OCI-M2 (cell line): ENCODE results near the gene CHRND.

Experiments used
- DNase-seq: peaks from one replicate; lab custom pipeline; 2025; ENCODE audit not compliant: unreplicated experiment; lab: John Stamatoyannopoulos, UW

Gene CHRND

GRCh38 chr2:232502911-232503808, 22.8 kb upstream of the CHRND start:
- no peak for DNase-seq

DNA sequence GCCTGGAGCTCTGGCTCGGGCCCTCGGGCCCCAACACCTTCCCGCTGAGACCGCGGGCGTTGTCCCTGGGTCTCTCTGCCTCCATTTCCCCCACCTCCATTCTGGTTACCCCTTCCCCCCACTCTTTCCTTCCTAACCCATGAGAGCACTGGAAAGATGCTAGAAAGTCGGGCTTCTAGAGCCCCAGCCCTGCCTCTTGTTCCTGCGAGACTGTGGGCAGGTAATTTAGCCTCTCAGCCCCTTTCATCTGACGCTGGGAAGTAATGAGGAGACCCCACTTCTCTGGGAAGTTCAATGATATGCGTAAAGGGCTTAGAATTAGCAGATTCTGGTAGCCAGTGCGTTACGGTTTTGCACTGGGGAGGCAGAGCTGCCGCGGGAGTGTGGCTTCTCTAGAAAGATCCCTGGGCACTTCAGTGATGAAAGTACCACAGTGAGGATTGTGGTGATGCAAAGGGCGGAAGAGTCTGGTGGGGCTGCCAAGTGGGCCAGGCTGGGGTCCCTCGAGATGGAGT, 22.1 kb upstream of the CHRND start:
- no peak for DNase-seq

DNA sequence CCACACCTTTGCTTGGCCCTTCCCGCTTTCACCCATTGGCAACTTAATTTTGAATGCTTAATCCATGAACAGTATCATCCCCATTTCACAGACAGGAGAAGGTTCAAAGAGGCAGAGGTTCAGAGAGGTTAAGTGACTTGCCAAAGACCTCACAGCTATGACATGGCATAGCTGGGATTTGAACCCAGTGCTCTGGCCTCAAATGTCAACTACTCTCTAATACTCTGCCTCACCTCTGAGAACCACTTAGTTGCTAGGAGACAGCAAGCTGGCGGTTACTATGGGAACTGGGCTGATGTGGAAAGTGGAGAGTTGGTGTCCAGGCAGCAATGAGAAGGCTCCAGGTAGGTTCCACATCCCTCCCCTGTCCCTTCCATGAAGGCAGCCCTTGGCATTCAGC, 21.5 kb upstream of the CHRND start:
- no peak for DNase-seq

DNA sequence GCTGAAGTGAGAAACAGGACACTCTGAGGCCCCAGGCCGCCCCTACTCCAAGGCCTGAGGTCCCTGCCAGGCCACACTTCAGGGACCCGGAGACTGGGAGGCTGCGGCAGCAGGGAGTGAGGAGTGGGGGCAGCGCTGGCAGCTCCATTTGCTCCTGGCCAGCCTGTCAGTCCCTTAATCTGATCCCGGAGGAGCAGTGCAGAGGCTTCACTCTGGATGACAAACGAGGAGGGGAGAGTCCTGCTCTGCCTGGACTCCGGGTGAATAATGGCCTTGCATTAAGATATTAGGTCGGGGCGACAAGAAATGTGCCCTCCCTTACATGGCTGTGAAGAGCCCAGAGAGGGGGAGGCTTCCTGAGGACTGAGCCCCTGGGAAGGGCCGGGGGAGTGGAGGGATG, 20.1 kb upstream of the CHRND start:
- DNase-seq = no peak

GRCh38 chr2:232506709-232507108, 19.3 kb upstream of the CHRND start:
- DNase-seq = no peak

DNA sequence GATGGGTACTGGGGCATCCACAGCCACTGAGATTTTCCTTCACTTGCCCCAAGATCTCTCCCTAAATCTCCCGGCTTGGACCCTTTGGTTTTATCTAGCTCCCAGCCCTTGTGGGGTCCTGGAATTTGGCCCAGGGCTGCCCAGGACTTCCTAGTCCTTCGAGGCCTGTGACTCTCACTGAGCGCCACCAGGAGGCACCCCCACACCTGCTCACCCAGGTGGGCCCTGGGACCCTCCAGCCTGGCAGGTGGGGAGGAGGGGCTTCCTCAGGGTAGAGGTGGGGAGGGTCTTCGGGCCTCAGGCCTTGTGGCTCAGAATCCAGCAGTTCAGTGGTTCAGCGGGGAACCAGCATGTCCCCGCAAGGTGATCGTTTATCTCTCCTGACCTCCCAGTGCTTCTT, 17.7 kb upstream of the CHRND start:
- no peak for DNase-seq

DNA sequence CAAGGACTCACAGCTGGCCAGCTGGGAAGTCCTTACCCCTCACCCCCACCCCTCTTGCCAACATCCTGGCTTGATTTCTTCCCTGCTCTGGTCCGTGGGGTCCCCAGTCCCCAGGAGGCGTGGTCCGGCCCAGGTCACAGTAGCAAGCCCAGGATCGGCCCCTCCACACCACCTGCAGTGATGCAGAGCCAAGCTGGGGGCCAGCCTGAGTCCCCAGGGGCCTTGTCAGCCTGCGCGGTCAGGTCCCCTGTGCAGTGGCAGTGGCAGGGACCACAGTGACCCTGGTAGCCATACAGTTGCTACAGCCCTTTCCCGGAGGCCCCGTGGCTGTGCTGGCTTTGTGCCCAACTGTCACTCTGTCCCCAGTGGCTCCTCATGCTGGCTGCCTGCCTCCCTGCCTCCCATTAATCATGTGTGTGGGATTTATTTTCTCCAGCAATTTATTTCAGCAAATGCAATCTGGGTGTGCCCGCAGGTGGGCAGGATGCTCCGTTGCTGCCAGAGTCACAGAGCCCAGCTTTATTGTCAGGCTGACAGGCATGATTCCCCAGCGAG, 14.5 kb upstream of the CHRND start:
- no peak for DNase-seq

DNA sequence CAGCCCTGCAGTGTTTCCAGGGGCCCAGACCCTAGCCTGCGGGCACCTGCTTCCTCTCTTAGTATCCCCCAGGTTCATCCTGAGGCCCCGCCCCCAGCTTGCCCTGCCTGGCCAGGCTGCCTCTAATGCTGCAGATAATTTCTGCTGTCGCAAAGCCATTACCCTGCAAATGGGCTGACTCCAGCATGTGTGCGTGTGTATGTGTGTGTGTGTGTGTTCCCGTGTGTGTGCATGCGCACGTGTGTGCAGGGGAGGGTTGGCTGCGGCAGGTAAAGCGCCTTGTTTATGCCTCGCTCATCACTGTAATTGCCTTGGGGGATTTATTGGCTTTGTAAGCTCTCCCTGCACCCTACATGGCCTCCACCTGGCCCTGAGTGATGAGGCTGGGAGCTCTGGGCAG, 13.4 kb upstream of the CHRND start:
- no peak for DNase-seq

- DNase-seq = no peak
Observed at GRCh38 chr2:232513353-232513752, 12.6 kb upstream of the CHRND start.

DNA sequence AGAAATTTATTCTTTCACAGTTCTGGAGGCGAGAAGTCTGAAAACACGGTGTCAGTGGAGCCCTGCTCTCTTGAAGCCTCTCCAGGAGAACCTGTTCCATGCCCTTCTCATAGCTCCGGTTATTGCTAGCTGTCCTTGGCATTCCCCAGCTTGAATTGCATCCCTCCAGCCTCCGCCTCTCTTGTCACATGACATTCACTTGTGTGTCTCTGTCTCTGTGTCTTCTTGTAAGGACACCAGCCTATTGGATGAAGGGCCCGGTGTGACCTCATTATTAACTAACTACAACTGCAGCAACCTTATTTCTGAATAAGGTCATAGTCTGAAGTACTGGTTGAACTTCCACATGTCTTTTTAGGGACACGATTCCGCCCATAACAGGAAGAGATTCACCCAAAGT, 10.3 kb upstream of the CHRND start:
- no peak for DNase-seq

- DNase-seq = no peak
Observed at GRCh38 chr2:232516551-232516950, 9.4 kb upstream of the CHRND start.

DNA sequence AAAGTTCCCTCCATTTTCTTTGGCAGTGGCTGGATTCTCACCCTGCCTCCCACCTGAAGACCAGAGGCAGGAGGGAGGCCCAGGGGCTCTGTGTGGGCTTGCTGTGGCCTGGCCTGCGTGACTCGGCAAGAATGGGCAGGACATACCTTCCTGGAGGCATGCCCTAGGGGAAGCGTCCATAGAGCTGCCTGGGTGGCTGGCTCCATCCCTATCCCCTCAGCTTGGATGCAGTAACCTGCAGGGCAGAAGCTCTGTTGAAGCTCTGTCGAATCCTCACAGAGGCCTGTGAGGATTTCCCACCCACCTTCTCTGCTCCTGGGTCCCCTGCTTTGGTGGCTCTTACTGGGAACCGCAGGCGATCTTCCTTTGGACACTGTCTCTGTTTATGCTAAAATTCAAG, 7.1 kb upstream of the CHRND start:
- DNase-seq = no peak

- DNase-seq = no peak
Observed at GRCh38 chr2:232519581-232520438, 6.2 kb upstream of the CHRND start, which contains the start of gene PRSS56. PRSS56 (plus strand) TSS chr2:232520388; CDS start chr2:232520599, 211 bp downstream.

DNA sequence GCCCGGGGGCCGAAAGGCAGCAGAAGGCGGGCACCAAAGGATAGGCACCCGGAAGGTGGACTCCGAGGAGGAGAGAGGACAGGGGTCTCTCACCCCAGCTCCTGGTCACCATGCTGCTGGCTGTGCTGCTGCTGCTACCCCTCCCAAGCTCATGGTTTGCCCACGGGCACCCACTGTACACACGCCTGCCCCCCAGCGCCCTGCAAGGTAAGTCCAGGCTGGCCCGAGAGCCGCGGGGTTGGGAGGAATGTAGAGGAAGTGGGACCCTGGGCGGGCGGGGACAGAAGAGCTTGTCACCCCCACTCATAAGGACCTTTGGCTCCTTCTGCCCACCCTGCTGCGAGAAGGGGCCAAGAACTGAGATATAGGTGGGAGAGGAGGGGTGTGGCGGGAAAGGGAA, 5.5 kb upstream of the CHRND start:
- DNase-seq = no peak

- DNase-seq = no peak
Observed at GRCh38 chr2:232521098-232521497, 4.9 kb upstream of the CHRND start.

GRCh38 chr2:232521959-232522622, 3.9 kb upstream of the CHRND start:
- DNase-seq = no peak

DNA sequence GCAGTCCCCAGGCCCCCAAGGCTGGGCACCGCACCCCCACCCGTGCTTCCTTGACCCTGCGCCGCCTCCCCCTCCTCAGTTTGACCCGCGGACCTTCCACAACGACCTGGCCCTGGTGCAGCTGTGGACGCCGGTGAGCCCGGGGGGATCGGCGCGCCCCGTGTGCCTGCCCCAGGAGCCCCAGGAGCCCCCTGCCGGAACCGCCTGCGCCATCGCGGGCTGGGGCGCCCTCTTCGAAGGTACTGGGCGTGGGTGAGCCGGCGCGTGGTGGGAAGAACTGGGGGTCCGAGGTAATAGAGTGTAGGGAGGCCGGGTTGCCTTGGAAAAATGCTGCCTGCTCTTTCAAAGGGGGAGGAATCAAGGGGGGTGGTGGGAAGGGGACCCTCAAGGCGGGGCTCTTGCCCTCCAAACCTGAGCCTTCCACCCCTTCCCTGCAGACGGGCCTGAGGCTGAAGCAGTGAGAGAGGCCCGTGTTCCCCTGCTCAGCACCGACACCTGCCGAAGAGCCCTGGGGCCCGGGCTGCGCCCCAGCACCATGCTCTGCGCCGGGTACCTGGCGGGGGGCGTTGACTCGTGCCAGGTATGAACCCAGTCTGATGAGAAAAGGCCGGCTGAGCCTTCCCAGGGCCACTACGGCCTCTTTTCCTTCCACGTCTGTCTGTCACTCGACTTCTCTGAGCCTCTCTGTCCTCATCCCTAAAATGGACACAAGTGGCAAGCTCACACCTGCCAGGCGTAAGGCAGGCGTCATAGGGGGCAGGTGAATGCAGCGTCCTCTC, 3.1 kb upstream of the CHRND start:
- DNase-seq = no peak

DNA sequence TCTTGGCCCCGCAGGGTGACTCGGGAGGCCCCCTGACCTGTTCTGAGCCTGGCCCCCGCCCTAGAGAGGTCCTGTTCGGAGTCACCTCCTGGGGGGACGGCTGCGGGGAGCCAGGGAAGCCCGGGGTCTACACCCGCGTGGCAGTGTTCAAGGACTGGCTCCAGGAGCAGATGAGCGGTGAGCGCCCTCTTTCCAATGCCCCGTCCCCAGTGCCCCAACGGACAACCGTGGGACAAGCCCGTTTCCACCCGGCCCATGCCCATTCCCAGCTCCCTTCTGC, 2.6 kb upstream of the CHRND start:
- DNase-seq = no peak

DNA sequence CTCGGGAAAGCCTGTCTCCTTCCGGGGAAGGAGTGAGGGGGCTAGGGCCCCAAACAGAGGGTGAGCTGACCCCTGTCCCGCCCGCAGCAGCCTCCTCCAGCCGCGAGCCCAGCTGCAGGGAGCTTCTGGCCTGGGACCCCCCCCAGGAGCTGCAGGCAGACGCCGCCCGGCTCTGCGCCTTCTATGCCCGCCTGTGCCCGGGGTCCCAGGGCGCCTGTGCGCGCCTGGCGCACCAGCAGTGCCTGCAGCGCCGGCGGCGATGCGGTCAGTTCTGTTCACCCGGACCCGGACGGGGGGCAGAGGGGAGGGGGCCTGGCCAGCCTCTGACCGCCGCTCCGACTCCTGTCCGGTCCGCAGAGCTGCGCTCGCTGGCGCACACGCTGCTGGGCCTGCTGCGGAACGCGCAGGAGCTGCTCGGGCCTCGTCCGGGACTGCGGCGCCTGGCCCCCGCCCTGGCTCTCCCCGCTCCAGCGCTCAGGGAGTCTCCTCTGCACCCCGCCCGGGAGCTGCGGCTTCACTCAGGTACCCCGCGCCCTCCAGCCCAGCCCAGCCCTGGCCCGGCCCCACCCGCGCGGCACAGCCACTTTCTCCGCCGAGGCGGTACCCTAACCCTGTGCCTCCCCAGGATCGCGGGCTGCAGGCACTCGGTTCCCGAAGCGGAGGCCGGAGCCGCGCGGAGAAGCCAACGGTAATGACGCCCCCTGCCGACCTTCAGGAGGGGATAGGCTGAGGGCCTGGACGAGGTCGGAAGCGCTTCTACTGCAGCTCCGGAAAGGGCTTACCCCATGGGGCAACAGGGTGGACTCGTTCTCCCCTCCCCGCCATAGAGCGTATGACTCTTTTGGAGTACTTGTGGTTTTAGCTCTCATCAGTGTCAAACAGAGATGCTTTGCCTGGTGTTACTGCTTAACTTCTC, 2.0 kb upstream of the CHRND start:
- DNase-seq = no peak
